SK-N-SH (cell line): ENCODE measurements around the gene BID. TPM values are rescaled to one million over a fixed set of nuclear protein-coding genes. Genes with fewer than 3 reads are reported as not detected.

Experiments
- CTCF ChIA-PET: fragments of 300-600, 350-600 bp; formaldehyde crosslinking; extraction: SDS; loops from one replicate; lab custom pipeline; 2021; lab: Yijun Ruan, JAX
- POLR2A ChIA-PET: fragments of 350-600 bp; sonication (Branson Sonifier 250); formaldehyde crosslinking; extraction: SDS; loops from one replicate; lab custom pipeline; 2020; ENCODE audit warnings: antibody characterized with exemption, inconsistent platforms; lab: Yijun Ruan, JAX
- DNase-seq: peaks from one replicate; pipeline ENCODE4 v3.0.0; 2012
- H2AFZ ChIP-seq: fragments of 200-600 bp; sonication (generic); 2 replicates; pipeline ENCODE4 v1.8.1; 2016; ENCODE audit warnings: antibody characterized with exemption, mild to moderate bottlenecking, low read depth
- H3F3A ChIP-seq: fragments of 200-600 bp; sonication (generic); replicated peaks from 2 replicates; pipeline ENCODE3; 2016; ENCODE audit warnings: antibody characterized with exemption, mild to moderate bottlenecking; ENCODE audit not compliant: insufficient read depth
- H3K27ac ChIP-seq, 2 experiments: fragments of 200-500 bp in 1 of 2; fragments of 200-600 bp in 1 of 2; sonication (Bioruptor generic) in 1 of 2; sonication (generic), shearing (Covaris generic) in 1 of 2; 2 replicates each; pipeline versions ENCODE4 v1.5.1 to v1.6.1; 2014 to 2016; ENCODE audit warnings: low read depth in 2 of 2, inconsistent platforms in 1 of 2, low read length in 1 of 2, mild to moderate bottlenecking in 1 of 2, mixed read lengths in 1 of 2
- H3K27me3 ChIP-seq: fragments of 200-600 bp; sonication (generic), shearing (Covaris generic); 2 replicates; pipeline ENCODE4 v1.6.1; 2016; ENCODE audit warnings: mixed run types; ENCODE audit not compliant: insufficient read depth
- H3K36me3 ChIP-seq, 2 experiments: fragments of 200-500 bp in 1 of 2; fragments of 200-600 bp in 1 of 2; sonication (Bioruptor generic) in 1 of 2; sonication (generic) in 1 of 2; replicated peaks in 1 of 2; 2 replicates each; pipeline versions ENCODE3 to v1.5.1; 2014 to 2016; ENCODE audit warnings: low read length in 1 of 2, mild to moderate bottlenecking in 1 of 2; ENCODE audit not compliant: insufficient read depth in 2 of 2, control insufficient read depth in 1 of 2
- H3K4me1 ChIP-seq, 2 experiments: fragments of 200-500 bp in 1 of 2; fragments of 200-600 bp in 1 of 2; sonication (Bioruptor generic) in 1 of 2; sonication (generic), shearing (Covaris generic) in 1 of 2; 2 replicates each; pipeline versions ENCODE4 v1.5.1 to v1.6.1; 2014 to 2016; ENCODE audit warnings: low read depth in 1 of 2, low read length in 1 of 2, mixed run types in 1 of 2; ENCODE audit not compliant: insufficient read depth in 2 of 2, control insufficient read depth in 1 of 2
- H3K4me2 ChIP-seq: fragments of 200-600 bp; sonication (generic), shearing (Covaris generic); 2 replicates; pipeline ENCODE4 v1.6.1; 2017; ENCODE audit warnings: mixed run types
- H3K4me3 ChIP-seq, 2 experiments: fragments of 200-500 bp in 1 of 2; fragments of 200-600 bp in 1 of 2; sonication (Bioruptor generic) in 1 of 2; sonication (generic), shearing (Covaris generic) in 1 of 2; 2 replicates each; pipeline versions ENCODE4 v1.5.1 to v1.8.1; 2014 to 2016; ENCODE audit warnings: low read depth in 2 of 2, inconsistent platforms in 1 of 2, low read length in 1 of 2, mild to moderate bottlenecking in 1 of 2, mixed read lengths in 1 of 2, moderate library complexity in 1 of 2
- H3K79me2 ChIP-seq: fragments of 200-600 bp; sonication (generic); 2 replicates; pipeline ENCODE4 v1.8.1; 2017; ENCODE audit warnings: mild to moderate bottlenecking; ENCODE audit not compliant: insufficient read depth
- H3K9ac ChIP-seq: fragments of 200-600 bp; sonication (generic); 2 replicates; pipeline ENCODE4 v1.6.1; 2017; ENCODE audit warnings: mixed run types
- H3K9me2 ChIP-seq: fragments of 200-600 bp; sonication (generic); 2 replicates; pipeline ENCODE4 v1.6.1; 2017; ENCODE audit warnings: mixed run types
- H3K9me3 ChIP-seq: fragments of 200-600 bp; sonication (generic); 2 replicates; pipeline ENCODE4 v1.6.1; 2017; ENCODE audit warnings: mixed run types, mild to moderate bottlenecking, moderate library complexity
- H4K20me1 ChIP-seq: fragments of 200-600 bp; sonication (generic); 2 replicates; pipeline ENCODE4 v1.6.1; 2017; ENCODE audit warnings: mild to moderate bottlenecking, mixed run types; ENCODE audit not compliant: insufficient read depth
- FOXJ3 ChIP-seq: sonication (generic); formaldehyde crosslinking; IDR thresholded peaks from 2 replicates; pipeline ENCODE4 v1.5.1; 2020; ENCODE audit warnings: mild to moderate bottlenecking, missing genetic modification reagents
- MAX ChIP-seq: IDR thresholded peaks from 2 replicates; pipeline ENCODE4 v1.4.0; 2012; ENCODE audit warnings: low read depth
- MEF2A ChIP-seq: IDR thresholded peaks from 2 replicates; pipeline ENCODE4 v1.4.0; 2012; ENCODE audit warnings: low read depth, borderline replicate concordance
- POLR2AphosphoS5 ChIP-seq: IDR thresholded peaks from 2 replicates; pipeline ENCODE4 v1.6.1; 2012; ENCODE audit warnings: low read depth, low read length
- REST ChIP-seq: IDR thresholded peaks from 2 replicates; pipeline ENCODE4 v1.6.1; 2012; ENCODE audit warnings: mild to moderate bottlenecking, low read depth, low read length, moderate library complexity
- RFX5 ChIP-seq: IDR thresholded peaks from 2 replicates; pipeline ENCODE4 v1.6.1; 2012; ENCODE audit warnings: mild to moderate bottlenecking, improper control_type of control experiment, low read length
- SIN3A ChIP-seq: IDR thresholded peaks from 2 replicates; pipeline ENCODE4 v1.6.1; 2012; ENCODE audit warnings: low read depth, mild to moderate bottlenecking, low read length, moderate library complexity, borderline replicate concordance
- SMC3 ChIP-seq: IDR thresholded peaks from 2 replicates; pipeline ENCODE4 v1.6.1; 2012; ENCODE audit warnings: low read depth, low read length, improper control_type of control experiment
- TAF1 ChIP-seq: IDR thresholded peaks from 2 replicates; pipeline ENCODE4 v1.6.1; 2012; ENCODE audit warnings: low read depth, mild to moderate bottlenecking, low read length, moderate library complexity, borderline replicate concordance
- USF1 ChIP-seq: IDR thresholded peaks from 2 replicates; pipeline ENCODE4 v1.4.0; 2012; ENCODE audit warnings: low read depth, borderline replicate concordance
- USF2 ChIP-seq: fragments of 150-350 bp; IDR thresholded peaks from 2 replicates; pipeline ENCODE4 v1.6.1; 2017; ENCODE audit warnings: antibody characterized with exemption, low read length, low read depth, borderline replicate concordance
- YY1 ChIP-seq: IDR thresholded peaks from 2 replicates; pipeline ENCODE4 v1.4.0; 2012; ENCODE audit warnings: low read depth, mild to moderate bottlenecking
- WGBS: methylation state at CpG from one replicate; pipeline ENCODE4 v1.1.6; 2017; ENCODE audit warnings: low lambda C conversion rate; 5-methylcytosine and 5-hydroxymethylcytosine counted together
- polyA plus RNA-seq, 3 experiments: library from polyadenylated mRNA; depleted of rRNA; stranded (reverse); fragments of >200 nt; gene quantifications; 2 replicates each; pipeline ENCODE4 v1.2.3, GENCODE V29; 2012

The BID gene
- polyA plus RNA-seq, 1 of the 3 experiments (the other 2 are of a cell fraction), result 139 TPM

- Histone ChIP-seq H3F3A (no peaks in the 10 kb centered on the region), H4K20me1 (no peaks in the 10 kb centered on the region), H3K4me2 (no peak overlapping the region), H3K9ac (no peak overlapping the region), H3K9me3 (no peaks in the 10 kb centered on the region), H3K27me3 (no peaks in the 10 kb centered on the region), H2AFZ (no peak overlapping the region), H3K79me2 (no peaks in the 10 kb centered on the region), H3K36me3 (peaks cover 6 to 38% of the 10 kb centered on the region in 2 experiments), H3K4me3 (no peak overlapping the region), H3K4me1 (no peaks in the 10 kb centered on the region), H3K9me2 (no peaks in the 10 kb centered on the region), H3K27ac (no peak overlapping the region)
- TF ChIP-seq USF1, result no peak
- TF ChIP-seq MAX, result no peak
- no peak for TF ChIP-seq TAF1
- no peak for TF ChIP-seq MEF2A
- no peak for TF ChIP-seq RFX5
- no peak for TF ChIP-seq SMC3
- no peak for TF ChIP-seq YY1
- TF ChIP-seq SIN3A, result no peak
- TF ChIP-seq FOXJ3 (CRISPR knock-in tag), result no peak
- no peak for TF ChIP-seq REST
- TF ChIP-seq POLR2AphosphoS5, result no peak
- TF ChIP-seq USF2, result no peak
- 94% methylated on average over 10 of the region's 10 CpGs for WGBS
- no peak for DNase-seq
- ChIA-PET CTCF (interaction anchor here (1.8 to 2.0 kb wide), 2 partner anchors 16 to 28 kb away, joined by 5 to 6 read pairs; no protein-coding TSS in a partner anchor), POLR2A (no interaction called here)
Observed at GRCh38 chr22:17802411-17802810, 28.1 kb upstream of the BID start.
